NCI-H1105 (cell line): ENCODE measurements around the gene FLCN.
"Not testable (repeated sequence)": the region's sequence is repeated elsewhere in the genome, so short reads cannot be mapped to it uniquely, and the experiment has no call there.

ENCODE experiments used
- DNase-seq: peaks from one replicate; lab custom pipeline; 2025; lab: John Stamatoyannopoulos, UW

FLCN gene

GRCh38 chr17:17237026-17237799 is at the start of gene FLCN:
FLCN (minus strand) TSS chr17:17237168; CDS start chr17:17228137, 9,031 bp downstream.
- DNase-seq: peak; percentile 85

GRCh38 chr17:17285951-17286350 is 49.0 kb upstream of the FLCN start:
- no peak for DNase-seq

GRCh38 chr17:17280613-17281549 is 43.9 kb upstream of the FLCN start, which contains the start of gene COPS3:
COPS3 (minus strand) TSS chr17:17281246; CDS start chr17:17281186, 60 bp downstream.
- peak; percentile 99 for DNase-seq

GRCh38 chr17:17279316-17279715 is 42.3 kb upstream of the FLCN start:
- no peak for DNase-seq

- not testable (repeated sequence) for DNase-seq
These were observed 40.5 kb upstream of the FLCN start for GRCh38 chr17:17277431-17277830.

GRCh38 chr17:17275971-17276370 is 39.0 kb upstream of the FLCN start:
- no peak for DNase-seq

- no peak for DNase-seq
These were observed 33.2 kb upstream of the FLCN start for GRCh38 chr17:17269926-17270773.

- no peak for DNase-seq
These were observed 27.5 kb upstream of the FLCN start for GRCh38 chr17:17264430-17264829.

- DNase-seq: no peak
These were observed 22.0 kb upstream of the FLCN start for GRCh38 chr17:17258998-17259397.

GRCh38 chr17:17258011-17258410 is 21.0 kb upstream of the FLCN start:
- no peak for DNase-seq

- DNase-seq: no peak
These were observed 19.3 kb upstream of the FLCN start for GRCh38 chr17:17256316-17256715.

GRCh38 chr17:17255689-17256088 is 18.7 kb upstream of the FLCN start:
- not testable (repeated sequence) for DNase-seq

- DNase-seq: no peak
These were observed 17.1 kb upstream of the FLCN start for GRCh38 chr17:17254036-17254435.

- DNase-seq: no peak
These were observed 16.4 kb upstream of the FLCN start for GRCh38 chr17:17253406-17253805.

GRCh38 chr17:17252149-17252661 is 15.2 kb upstream of the FLCN start:
- no peak for DNase-seq

- DNase-seq: no peak
These were observed 9.9 kb upstream of the FLCN start for GRCh38 chr17:17246879-17247278.

- no peak for DNase-seq
These were observed 6.2 kb upstream of the FLCN start for GRCh38 chr17:17243163-17243562.

- no peak for DNase-seq
These were observed 5.3 kb upstream of the FLCN start for GRCh38 chr17:17242246-17242645.

GRCh38 chr17:17241656-17242055 is 4.7 kb upstream of the FLCN start:
- DNase-seq: no peak

GRCh38 chr17:17239832-17240231 is 2.9 kb upstream of the FLCN start:
- no peak for DNase-seq

GRCh38 chr17:17236295-17237025 is 508 bp downstream of the FLCN start:
- DNase-seq: peak; percentile 8
